ENCODE results near the gene TSPO2. TPM values are rescaled to one million over a fixed set of nuclear protein-coding genes. Genes with fewer than 3 reads are reported as not detected.

The TSPO2 gene, protein sequence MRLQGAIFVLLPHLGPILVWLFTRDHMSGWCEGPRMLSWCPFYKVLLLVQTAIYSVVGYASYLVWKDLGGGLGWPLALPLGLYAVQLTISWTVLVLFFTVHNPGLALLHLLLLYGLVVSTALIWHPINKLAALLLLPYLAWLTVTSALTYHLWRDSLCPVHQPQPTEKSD
- not detected for total RNA-seq

DNA sequence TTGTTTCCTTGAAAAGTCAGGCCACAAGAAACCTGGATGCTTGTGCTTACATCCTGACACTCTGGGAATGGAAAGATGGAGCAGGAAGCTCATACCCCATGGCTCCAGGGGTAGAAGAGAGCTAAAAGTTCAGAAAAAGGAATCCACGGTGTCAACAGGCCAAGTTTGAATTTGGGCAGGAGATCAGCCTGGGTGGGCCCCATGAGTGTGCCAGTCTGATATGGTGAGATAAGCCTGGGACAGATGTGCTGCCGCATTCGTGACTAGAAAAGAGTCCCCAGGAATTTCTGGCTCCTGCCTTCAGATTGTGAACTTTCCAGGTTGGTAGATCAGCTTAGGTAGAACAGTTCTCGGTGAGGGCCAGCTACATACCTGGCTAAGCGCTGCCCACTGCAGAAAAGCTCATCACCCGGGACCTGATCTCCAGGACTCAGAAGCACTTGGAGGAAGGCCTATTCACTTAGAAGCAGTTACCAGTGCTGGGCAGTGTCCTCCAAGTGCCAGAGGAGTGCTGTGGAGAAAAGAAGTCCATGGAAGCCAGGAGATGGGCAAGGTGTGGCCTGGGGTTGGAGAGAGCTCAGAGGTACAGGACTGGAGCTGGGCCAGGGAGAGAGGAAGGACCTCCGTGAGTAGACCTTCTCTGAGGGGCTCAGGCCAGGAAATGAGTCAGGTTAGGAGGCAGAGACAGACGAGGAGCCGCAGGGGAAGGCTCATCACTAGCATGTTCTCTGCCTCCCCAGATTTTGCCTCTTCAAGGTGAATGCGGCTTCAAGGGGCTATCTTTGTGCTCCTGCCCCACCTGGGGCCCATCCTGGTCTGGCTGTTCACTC, at the start of gene TSPO2:
Gene TSPO2 (plus strand): TSS at position 242 of the 830 bp plus-strand sequence. CDS start 519 bp downstream, at position 761.
- no peak for DNase-seq (ENCODE audit: low spot score in 2 of 2)
- no peaks in the 10 kb centered on the region for H3K27me3 ChIP-seq
- no peaks in the 10 kb centered on the region for H3K9me3 ChIP-seq
- WGBS, 2 donors = 91 to 92% methylated on average over 10 of the region's 10 CpGs
- H3K4me3 ChIP-seq = no peak within 1 kb of the TSS
- no peak within 1 kb of the TSS for H3K27ac ChIP-seq
- no peaks in the 10 kb centered on the region for H3K4me1 ChIP-seq
- peaks cover 0 to 13% (median 0%) of the 10 kb centered on the region in 3 donors for H3K36me3 ChIP-seq
- TF ChIP-seq POLR2A (IDR thresholded peaks at IDR 0.05) = no peak
- no peak for TF ChIP-seq EP300 (IDR thresholded peaks at IDR 0.05)
- TF ChIP-seq, protein P1, sequence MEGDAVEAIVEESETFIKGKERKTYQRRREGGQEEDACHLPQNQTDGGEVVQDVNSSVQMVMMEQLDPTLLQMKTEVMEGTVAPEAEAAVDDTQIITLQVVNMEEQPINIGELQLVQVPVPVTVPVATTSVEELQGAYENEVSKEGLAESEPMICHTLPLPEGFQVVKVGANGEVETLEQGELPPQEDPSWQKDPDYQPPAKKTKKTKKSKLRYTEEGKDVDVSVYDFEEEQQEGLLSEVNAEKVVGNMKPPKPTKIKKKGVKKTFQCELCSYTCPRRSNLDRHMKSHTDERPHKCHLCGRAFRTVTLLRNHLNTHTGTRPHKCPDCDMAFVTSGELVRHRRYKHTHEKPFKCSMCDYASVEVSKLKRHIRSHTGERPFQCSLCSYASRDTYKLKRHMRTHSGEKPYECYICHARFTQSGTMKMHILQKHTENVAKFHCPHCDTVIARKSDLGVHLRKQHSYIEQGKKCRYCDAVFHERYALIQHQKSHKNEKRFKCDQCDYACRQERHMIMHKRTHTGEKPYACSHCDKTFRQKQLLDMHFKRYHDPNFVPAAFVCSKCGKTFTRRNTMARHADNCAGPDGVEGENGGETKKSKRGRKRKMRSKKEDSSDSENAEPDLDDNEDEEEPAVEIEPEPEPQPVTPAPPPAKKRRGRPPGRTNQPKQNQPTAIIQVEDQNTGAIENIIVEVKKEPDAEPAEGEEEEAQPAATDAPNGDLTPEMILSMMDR (IDR thresholded peaks at IDR 0.05) = no peak

DNA sequence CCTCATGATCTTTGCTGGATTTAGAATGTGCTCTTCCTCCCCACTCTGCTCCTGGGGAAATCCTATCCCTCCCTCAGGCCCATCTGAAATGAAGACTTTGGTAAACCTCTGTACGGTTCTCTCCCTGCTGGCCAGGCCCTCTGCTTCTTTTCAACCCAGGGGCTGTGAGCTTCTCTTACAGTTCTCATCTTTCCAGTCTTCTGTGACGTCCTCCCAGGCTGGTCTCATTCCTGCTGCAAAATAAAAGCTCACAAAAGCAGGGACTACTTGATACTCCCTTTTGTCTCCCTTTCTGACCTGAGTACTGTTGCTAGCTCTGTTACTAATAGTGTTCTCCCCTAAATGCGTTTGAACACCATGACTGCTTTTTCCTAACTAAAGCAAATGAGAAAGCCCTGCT, 49.5 kb upstream of the TSPO2 start:
- H3K27me3 ChIP-seq = no peaks in the 10 kb centered on the region
- DNase-seq (ENCODE audit: low spot score in 2 of 2) = no peak
- no peak overlapping the region for H3K4me3 ChIP-seq
- peaks cover 0 to 5% (median 0%) of the 10 kb centered on the region in 4 donors for H3K4me1 ChIP-seq
- H3K9me3 ChIP-seq = no peaks in the 10 kb centered on the region
- 65 to 67% methylated on average over 3 of the region's 3 CpGs for WGBS, 2 donors
- H3K36me3 ChIP-seq = no peaks in the 10 kb centered on the region
- H3K27ac ChIP-seq = no peak overlapping the region
- TF ChIP-seq, protein P1 (IDR thresholded peaks at IDR 0.05) = no peak
- TF ChIP-seq POLR2A (IDR thresholded peaks at IDR 0.05) = no peak
- TF ChIP-seq EP300 (IDR thresholded peaks at IDR 0.05) = no peak

DNA sequence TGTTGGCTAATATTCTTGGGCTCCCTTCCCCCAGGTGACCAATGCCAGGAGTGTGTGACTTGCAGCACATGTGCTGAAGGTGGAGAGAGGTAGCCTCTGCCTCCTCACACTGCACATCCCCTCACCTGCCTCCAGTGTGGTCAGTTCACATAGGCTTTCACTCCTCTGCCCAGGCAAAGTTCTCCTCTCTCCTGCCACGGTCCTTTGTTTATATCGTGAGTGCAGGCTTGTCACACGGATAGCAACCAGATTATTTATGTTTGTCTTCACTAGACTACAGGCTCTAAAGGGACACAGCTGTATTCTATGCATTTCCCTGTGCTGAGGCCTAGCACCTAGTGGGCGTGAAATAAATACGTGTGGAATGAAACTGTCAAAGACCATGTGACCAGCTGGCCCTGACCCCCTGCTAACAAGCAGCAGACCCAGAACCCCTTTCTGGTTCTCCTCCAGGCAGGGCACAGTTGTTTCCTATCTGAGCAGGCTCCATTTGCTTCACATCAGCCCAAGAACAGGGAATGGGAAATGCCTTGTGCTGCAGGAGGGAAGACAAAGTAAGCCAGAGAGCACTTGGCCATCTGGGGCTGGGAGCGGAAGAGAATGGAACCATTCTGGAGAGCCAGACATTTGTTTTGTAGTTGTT, 45.6 kb upstream of the TSPO2 start:
- H3K4me1 ChIP-seq = peaks cover 0 to 11% (median 0%) of the 10 kb centered on the region in 4 donors
- H3K9me3 ChIP-seq = no peaks in the 10 kb centered on the region
- TF ChIP-seq POLR2A (IDR thresholded peaks at IDR 0.05) (no peak), EP300 (IDR thresholded peaks at IDR 0.05) (no peak)
- TF ChIP-seq, protein P1 (IDR thresholded peaks at IDR 0.05) = no peak
- WGBS, 2 donors = 53 to 61% methylated on average over 6 of the region's 6 CpGs
- no peak overlapping the region for H3K27ac ChIP-seq
- no peak for DNase-seq (ENCODE audit: low spot score in 2 of 2)
- H3K4me3 ChIP-seq = no peak overlapping the region
- H3K36me3 ChIP-seq = no peaks in the 10 kb centered on the region
- no peaks in the 10 kb centered on the region for H3K27me3 ChIP-seq

DNA sequence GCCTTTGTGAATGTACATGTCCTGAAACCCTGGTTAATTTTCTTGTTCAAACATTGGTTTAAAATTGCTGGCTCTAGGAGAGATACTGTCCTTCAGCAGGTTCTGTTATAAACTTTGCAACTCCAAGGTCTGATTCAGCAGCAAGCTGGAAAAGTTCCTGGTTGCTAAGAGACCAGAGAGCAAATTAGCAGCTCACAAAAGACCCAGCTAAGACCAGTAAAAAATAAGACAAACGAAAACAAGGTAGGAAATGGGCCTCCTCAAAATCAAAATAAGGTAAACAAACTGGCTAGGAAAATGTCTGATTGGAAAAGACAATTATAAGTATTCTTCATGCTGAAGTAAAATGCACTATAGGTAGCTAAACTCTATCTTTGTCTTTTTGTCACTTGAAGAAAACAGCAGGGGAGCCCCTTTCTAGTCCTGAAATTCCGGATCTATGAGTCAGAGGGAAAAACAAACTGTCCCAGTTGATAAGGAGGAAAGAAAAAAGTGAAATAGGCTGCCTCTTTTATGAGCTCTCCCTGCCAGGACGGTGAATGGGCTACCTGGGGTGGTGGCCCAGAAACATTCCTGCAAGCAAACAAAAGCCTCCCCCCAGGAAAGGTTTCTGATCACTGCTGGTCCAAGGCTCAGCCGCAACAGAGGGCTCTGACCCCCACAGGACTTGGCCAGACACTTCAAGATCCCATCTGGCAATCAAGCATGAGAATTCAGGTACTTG, 44.9 kb upstream of the TSPO2 start:
- no peaks in the 10 kb centered on the region for H3K27me3 ChIP-seq
- no peak for TF ChIP-seq POLR2A (IDR thresholded peaks at IDR 0.05)
- H3K27ac ChIP-seq = no peak overlapping the region
- DNase-seq (ENCODE audit: low spot score in 2 of 2) = no peak
- no peaks in the 10 kb centered on the region for H3K36me3 ChIP-seq
- H3K4me3 ChIP-seq = no peak overlapping the region
- no peaks in the 10 kb centered on the region for H3K9me3 ChIP-seq
- WGBS, 2 donors = 39 to 55% methylated on average over 3 to 4 of the region's 4 CpGs
- peaks cover 0 to 11% (median 0%) of the 10 kb centered on the region in 4 donors for H3K4me1 ChIP-seq

DNA sequence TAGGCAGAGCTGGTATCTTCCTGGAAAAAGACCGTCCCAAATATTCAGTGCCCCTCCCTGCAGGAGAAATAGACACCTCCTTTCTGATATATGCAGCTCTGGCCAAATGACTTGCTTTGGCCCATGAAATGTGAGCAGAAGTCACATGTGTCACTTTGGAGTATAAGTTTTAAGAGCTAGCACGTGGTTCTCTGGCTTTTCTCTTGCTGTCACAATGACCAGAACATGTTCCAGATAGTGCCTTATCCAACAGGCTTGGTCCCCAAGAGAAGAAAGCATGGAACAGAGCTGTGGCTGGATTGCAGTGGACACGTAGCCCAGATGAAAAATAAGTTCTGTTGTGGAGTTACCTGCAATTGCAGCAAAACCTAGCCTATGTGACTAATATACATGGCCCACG, 43.6 kb upstream of the TSPO2 start:
- WGBS, 2 donors = 87 to 97% methylated on average over 4 of the region's 4 CpGs
- no peaks in the 10 kb centered on the region for H3K9me3 ChIP-seq
- no peak overlapping the region for H3K4me3 ChIP-seq
- peaks cover 0 to 11% (median 0%) of the 10 kb centered on the region in 4 donors for H3K4me1 ChIP-seq
- no peak overlapping the region for H3K27ac ChIP-seq
- no peak for DNase-seq (ENCODE audit: low spot score in 2 of 2)
- H3K36me3 ChIP-seq = no peaks in the 10 kb centered on the region
- TF ChIP-seq EP300 (IDR thresholded peaks at IDR 0.05) = no peak
- TF ChIP-seq, protein P1 (IDR thresholded peaks at IDR 0.05) = no peak
- no peaks in the 10 kb centered on the region for H3K27me3 ChIP-seq

Data from tibial nerve (tissue), 4 donors.